ENCODE measurements around the gene ISCA1. TPM values are rescaled to one million over a fixed set of nuclear protein-coding genes. Genes with fewer than 3 reads are reported as not detected.

Gene ISCA1
- 19.5 and 21.3 TPM in 2 replicates for total RNA-seq

DNA sequence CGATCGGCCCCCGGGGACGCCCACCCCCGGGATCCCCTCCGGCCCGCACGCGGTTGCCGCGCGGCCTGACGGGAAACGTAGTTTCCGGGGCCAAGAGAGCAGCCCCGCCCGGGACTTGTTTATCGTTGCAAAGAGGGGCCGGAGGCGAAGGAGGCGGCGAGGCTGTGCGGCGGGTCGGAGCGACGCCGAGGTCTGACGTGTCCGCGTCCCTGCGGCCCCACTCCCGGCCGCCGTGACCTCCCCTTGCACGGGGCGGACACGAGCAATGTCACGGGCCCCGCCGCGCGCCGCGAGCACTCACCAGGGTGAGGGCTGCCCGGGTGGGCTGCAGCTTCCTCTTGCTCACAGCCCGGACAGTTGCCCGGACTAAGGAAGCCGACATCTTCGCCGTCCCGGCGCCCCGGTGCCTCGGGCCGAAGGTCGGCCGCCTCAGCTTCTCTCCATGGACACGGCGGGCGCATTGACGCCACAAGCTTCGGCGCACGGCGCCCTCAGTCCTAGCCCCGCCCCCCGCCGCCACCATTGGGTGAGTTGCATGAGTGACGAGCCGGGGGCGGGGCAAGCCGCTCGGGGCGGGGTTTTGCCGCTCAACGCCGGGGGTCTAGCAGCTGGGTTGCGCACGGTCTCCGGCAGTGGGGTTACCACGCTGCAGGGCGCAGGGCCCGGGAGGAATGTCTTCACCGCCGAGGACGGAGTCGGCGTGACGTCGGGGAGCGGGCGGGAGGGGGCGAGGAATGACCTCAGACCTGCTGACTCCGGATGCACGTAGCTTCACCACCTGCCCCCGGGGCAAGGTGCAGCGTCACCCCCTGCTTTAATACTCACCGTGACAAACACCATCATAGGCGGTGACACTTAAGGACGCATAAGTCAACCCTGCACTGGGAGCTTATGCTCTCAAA lies at the start of gene ISCA1:
ISCA1 (minus strand) TSS at position 462 of the 902 bp plus-strand sequence; CDS start at position 382, 80 bp downstream.

GRCh38 chr9:86259557-86259956 lies 22.8 kb downstream of the ISCA1 start, which contains the start of gene C9orf153:
C9orf153 (minus strand) TSS chr9:86259657; CDS start chr9:86229603, 30,054 bp downstream.

Other genes starting within 250 kb of the ISCA1 start
- 64.0 and 70.0 TPM in 2 replicates for gene GOLM1, start 183.0 kb downstream of the ISCA1 start, total RNA-seq
- gene C9orf153, start 22.9 kb downstream of the ISCA1 start, total RNA-seq, result not detected in 2 replicates
- 19.9 and 23.0 TPM in 2 replicates for gene TUT7, start 71.9 kb upstream of the ISCA1 start, total RNA-seq